HAP-1 (cell line): ENCODE data around the gene NPTX1.

Experiments
- DNase-seq, 2 experiments: peaks; one replicate each; pipeline ENCODE4 v3.0.0-alpha.2; 2016 to 2020; ENCODE audit warnings: low spot score in 2 of 2
- H3K27me3 ChIP-seq: fragments of 250-450 bp; sonication (Bioruptor Pico); 2 replicates; pipeline ENCODE4 v1.5.1; 2020; ENCODE audit warnings: low read depth, mild to moderate bottlenecking, moderate library complexity
- H3K36me3 ChIP-seq: fragments of 250-450 bp; sonication (Bioruptor Pico); replicated peaks from 2 replicates; pipeline ENCODE4 v1.5.1; 2020; ENCODE audit warnings: mild to moderate bottlenecking
- H3K4me1 ChIP-seq: fragments of 250-450 bp; sonication (Bioruptor Pico); 2 replicates; pipeline ENCODE4 v1.5.1; 2020; ENCODE audit warnings: mild to moderate bottlenecking
- H3K4me3 ChIP-seq: fragments of 250-450 bp; sonication (Bioruptor Pico); 2 replicates; pipeline ENCODE4 v1.5.1; 2020; ENCODE audit warnings: mild to moderate bottlenecking, moderate library complexity
- H3K9me3 ChIP-seq: fragments of 250-450 bp; sonication (Bioruptor Pico); 2 replicates; pipeline ENCODE4 v1.5.1; 2020; ENCODE audit warnings: mild to moderate bottlenecking, moderate library complexity
- in situ Hi-C: fragments of 300-500 bp; cut with MboI; formaldehyde crosslinking; loops from 3 replicates; pipeline ENCODE4 v1.14.3; 2020; ENCODE audit warnings: low sequenced_read_pairs, inconsistent platforms, mixed read lengths

Gene NPTX1

GRCh38 chr17:80480248-80480647, 3.8 kb upstream of the NPTX1 start:
- Histone ChIP-seq H3K27me3 (peaks cover 7% of the 10 kb centered on the region; the same call in 1 of the 2 replicates), H3K4me3 (no peak overlapping the region), H3K36me3 (no peaks in the 10 kb centered on the region), H3K9me3 (no peaks in the 10 kb centered on the region), H3K4me1 (no peaks in the 10 kb centered on the region)
- no peak for DNase-seq
- in situ Hi-C loops = no loop called here

- DNase-seq = no peak
- in situ Hi-C loops = no loop called here
- H3K36me3 ChIP-seq = no peaks in the 10 kb centered on the region
- peaks cover 7% of the 10 kb centered on the region; the same call in 1 of the 2 replicates for H3K27me3 ChIP-seq
- no peaks in the 10 kb centered on the region for H3K9me3 ChIP-seq
- no peaks in the 10 kb centered on the region for H3K4me1 ChIP-seq
- no peak overlapping the region for H3K4me3 ChIP-seq
These were observed 2.8 kb upstream of the NPTX1 start for GRCh38 chr17:80479246-80479566.

- Histone ChIP-seq H3K27me3 (peaks cover 7% of the 10 kb centered on the region; the same call in 1 of the 2 replicates), H3K4me1 (no peaks in the 10 kb centered on the region), H3K36me3 (no peaks in the 10 kb centered on the region; the same call in 1 of the 2 replicates), H3K9me3 (no peaks in the 10 kb centered on the region), H3K4me3 (no peak overlapping the region)
- in situ Hi-C loops = no loop called here
- DNase-seq = no peak
These were observed 2.3 kb upstream of the NPTX1 start for GRCh38 chr17:80478487-80479245.

GRCh38 chr17:80477647-80478478, 1.5 kb upstream of the NPTX1 start:
- H3K27me3 ChIP-seq = peaks cover 7% of the 10 kb centered on the region; the same call in 1 of the 2 replicates
- DNase-seq = peak; percentile 32 to 80
- H3K4me1 ChIP-seq = no peaks in the 10 kb centered on the region
- peak overlapping the region; percentile 45 for H3K4me3 ChIP-seq
- in situ Hi-C loops = no loop called here
- H3K36me3 ChIP-seq = peaks cover 7% of the 10 kb centered on the region
- H3K9me3 ChIP-seq = no peaks in the 10 kb centered on the region

GRCh38 chr17:80476877-80477646, 655 bp upstream of the NPTX1 start:
- peak; percentile 56 to 79 for DNase-seq
- H3K27me3 ChIP-seq = peaks cover 7% of the 10 kb centered on the region; the same call in 1 of the 2 replicates

GRCh38 chr17:80474961-80475909, 1.2 kb downstream of the NPTX1 start:
- Histone ChIP-seq H3K9me3 (no peaks in the 10 kb centered on the region), H3K36me3 (peaks cover 32% of the 10 kb centered on the region), H3K4me1 (no peaks in the 10 kb centered on the region), H3K27me3 (peaks cover 7% of the 10 kb centered on the region; the same call in 1 of the 2 replicates), H3K4me3 (peak overlapping the region; percentile 56)
- DNase-seq = peak; percentile 22 to 60
- in situ Hi-C loops = loop anchor here (5.0 kb wide), 1 partner anchor 102 kb away; no protein-coding TSS in a partner anchor

More at GRCh38 chr17:80476877-80477646, 655 bp upstream of the NPTX1 start:
- Histone ChIP-seq H3K4me3 (peak overlapping the region; percentile 45), H3K36me3 (peaks cover 14% of the 10 kb centered on the region), H3K4me1 (no peaks in the 10 kb centered on the region), H3K9me3 (no peaks in the 10 kb centered on the region)
- in situ Hi-C loops = no loop called here

- H3K9me3 ChIP-seq = no peaks in the 10 kb centered on the region
- H3K4me1 ChIP-seq = no peaks in the 10 kb centered on the region
- H3K27me3 ChIP-seq = peaks cover 7% of the 10 kb centered on the region; the same call in 1 of the 2 replicates
- peak; percentile 84 to 89 for DNase-seq
- peak overlapping the region; percentile 56 for H3K4me3 ChIP-seq
- peaks cover 39% of the 10 kb centered on the region for H3K36me3 ChIP-seq
- in situ Hi-C loops = loop anchor here (5.0 kb wide), 1 partner anchor 103 kb away; no protein-coding TSS in a partner anchor
These were observed 2.0 kb downstream of the NPTX1 start for GRCh38 chr17:80474231-80474960.

GRCh38 chr17:80473701-80474100, 2.7 kb downstream of the NPTX1 start:
- in situ Hi-C loops = loop anchor here (5.0 kb wide), 1 partner anchor 104 kb away; no protein-coding TSS in a partner anchor
- Histone ChIP-seq H3K4me1 (no peaks in the 10 kb centered on the region), H3K9me3 (no peaks in the 10 kb centered on the region), H3K27me3 (peaks cover 7% of the 10 kb centered on the region; the same call in 1 of the 2 replicates), H3K36me3 (peaks cover 45% of the 10 kb centered on the region), H3K4me3 (no peak overlapping the region)
- no peak for DNase-seq

- peaks cover 50% of the 10 kb centered on the region for H3K36me3 ChIP-seq
- DNase-seq = no peak
- no peaks in the 10 kb centered on the region for H3K4me1 ChIP-seq
- H3K4me3 ChIP-seq = no peak overlapping the region
- in situ Hi-C loops = loop anchor here (5.0 kb wide), 1 partner anchor 104 kb away; no protein-coding TSS in a partner anchor
- H3K27me3 ChIP-seq = peaks cover 7% of the 10 kb centered on the region; the same call in 1 of the 2 replicates
- H3K9me3 ChIP-seq = no peaks in the 10 kb centered on the region
These were observed 3.4 kb downstream of the NPTX1 start for GRCh38 chr17:80472996-80473395.

- in situ Hi-C loops = loop anchor here (5.0 kb wide), 1 partner anchor 105 kb away; no protein-coding TSS in a partner anchor
- H3K27me3 ChIP-seq = no peaks in the 10 kb centered on the region
These were observed 4.5 kb downstream of the NPTX1 start for GRCh38 chr17:80471922-80472321.

GRCh38 chr17:80470603-80471002, 5.8 kb downstream of the NPTX1 start:
- peaks cover 57% of the 10 kb centered on the region for H3K36me3 ChIP-seq
- in situ Hi-C loops = loop anchor here (5.0 kb wide), 1 partner anchor 107 kb away; no protein-coding TSS in a partner anchor
- H3K4me1 ChIP-seq = no peaks in the 10 kb centered on the region
- no peak for DNase-seq
- no peaks in the 10 kb centered on the region for H3K9me3 ChIP-seq
- H3K4me3 ChIP-seq = no peak overlapping the region
- no peaks in the 10 kb centered on the region for H3K27me3 ChIP-seq

More at GRCh38 chr17:80471922-80472321, 4.5 kb downstream of the NPTX1 start:
- Histone ChIP-seq H3K4me3 (no peak overlapping the region), H3K4me1 (no peaks in the 10 kb centered on the region), H3K9me3 (no peaks in the 10 kb centered on the region), H3K36me3 (peaks cover 57% of the 10 kb centered on the region)
- DNase-seq = no peak

- peaks cover 57% of the 10 kb centered on the region for H3K36me3 ChIP-seq
- H3K4me3 ChIP-seq = no peak overlapping the region
- no peaks in the 10 kb centered on the region for H3K4me1 ChIP-seq
- no peaks in the 10 kb centered on the region for H3K9me3 ChIP-seq
- no peaks in the 10 kb centered on the region for H3K27me3 ChIP-seq
- in situ Hi-C loops = loop anchor here (5.0 kb wide), 1 partner anchor 108 kb away; no protein-coding TSS in a partner anchor
- DNase-seq = no peak
These were observed 6.7 kb downstream of the NPTX1 start for GRCh38 chr17:80469667-80470066.
